HUES64 (cell line): ENCODE measurements around the gene PHLPP2.
A peak's percentile ranks its signal among the peaks of the same experiment; 100 is the strongest.

Source experiments
- H3K27ac ChIP-seq: 2 replicates; pipeline ENCODE4 v1.7.0; 2013; ENCODE audit warnings: low read depth, low read length, inconsistent platforms
- H3K27me3 ChIP-seq: 2 replicates; pipeline ENCODE4 v1.6.1; 2013; ENCODE audit warnings: mild to moderate bottlenecking, low read length; ENCODE audit not compliant: insufficient read depth
- H3K36me3 ChIP-seq: 2 replicates; pipeline ENCODE4 v1.6.1; 2013; ENCODE audit warnings: mild to moderate bottlenecking, low read length; ENCODE audit not compliant: insufficient read depth
- H3K4me1 ChIP-seq: 2 replicates; pipeline ENCODE4 v1.6.1; 2013; ENCODE audit warnings: mild to moderate bottlenecking, low read length, moderate library complexity; ENCODE audit not compliant: insufficient read depth
- H3K4me3 ChIP-seq: 2 replicates; pipeline ENCODE4 v1.5.1; 2013; ENCODE audit warnings: mild to moderate bottlenecking, low read length, moderate library complexity
- H3K9ac ChIP-seq: 2 replicates; pipeline ENCODE4 v1.6.1; 2013; ENCODE audit warnings: mild to moderate bottlenecking, low read depth, low read length
- H3K9me3 ChIP-seq: 2 replicates; pipeline ENCODE4 v1.6.1; 2013; ENCODE audit warnings: low read depth, low read length; ENCODE audit not compliant: insufficient read depth
- WGBS: fragments of 150-250, 120-280 bp; methylation state at CpG from one replicate; pipeline ENCODE4 v1.1.7; 2013; ENCODE audit warnings: missing lambda C conversion rate; 5-methylcytosine and 5-hydroxymethylcytosine counted together

PHLPP2 gene

DNA sequence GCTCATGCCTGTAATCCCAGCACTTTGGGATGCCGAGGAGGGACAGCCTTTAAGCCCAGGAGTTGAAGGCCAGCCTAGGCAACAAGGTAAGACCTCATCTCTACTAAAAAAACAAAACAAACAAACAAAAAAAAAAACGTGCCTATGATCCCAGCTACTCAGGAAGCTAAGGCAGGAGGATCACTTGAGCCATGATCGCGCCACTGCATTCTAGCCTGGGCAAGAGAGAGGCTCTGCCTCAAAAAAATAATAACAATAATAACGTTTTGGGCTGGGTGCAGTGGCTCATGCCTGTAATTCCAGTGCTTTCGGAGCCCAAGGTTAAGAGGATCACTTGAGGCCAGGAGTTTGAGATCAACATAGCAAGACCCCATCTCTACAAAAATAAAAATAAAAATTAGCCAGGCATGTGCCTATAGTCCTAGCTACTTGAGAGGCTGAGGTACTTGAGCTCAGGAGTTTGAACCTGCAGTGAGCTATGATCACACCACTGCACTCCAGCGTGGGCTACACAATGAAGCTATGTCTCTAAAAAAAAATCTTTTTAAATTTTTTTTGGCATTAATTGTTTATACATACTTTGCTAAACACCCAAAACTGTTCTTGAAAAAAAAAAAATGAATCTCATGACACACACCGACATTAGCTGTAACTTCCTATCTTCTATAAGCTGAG is 3.3 kb downstream of the PHLPP2 start:
- Histone ChIP-seq H3K27ac (no peak overlapping the region), H3K4me3 (no peak overlapping the region), H3K9me3 (no peaks in the 10 kb centered on the region), H3K27me3 (peaks cover 19% of the 10 kb centered on the region), H3K36me3 (no peaks in the 10 kb centered on the region; the same call in 1 of the 2 replicates), H3K9ac (no peak overlapping the region), H3K4me1 (peaks cover 17% of the 10 kb centered on the region)
- WGBS: 78% methylated on average over 8 of the region's 8 CpGs

DNA sequence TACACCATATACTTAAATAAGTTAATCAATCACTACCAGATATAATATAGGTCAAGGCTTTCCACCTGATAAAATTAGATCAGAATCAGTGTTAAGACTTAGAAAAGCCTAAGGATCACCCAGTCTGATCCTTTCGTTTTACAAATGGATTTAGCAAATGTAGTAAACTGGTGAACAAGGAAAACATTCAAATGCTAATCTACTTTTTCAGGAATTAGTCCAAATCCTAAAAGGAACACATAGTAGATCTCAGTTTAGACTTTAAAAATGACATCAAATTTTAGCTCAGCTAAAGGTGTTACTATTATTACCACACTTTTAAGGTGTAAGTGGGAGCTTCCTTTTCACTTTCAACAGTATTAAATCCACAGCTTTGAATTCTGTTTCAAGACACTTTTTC is 12.0 kb downstream of the PHLPP2 start:
- Histone ChIP-seq H3K4me3 (no peak overlapping the region), H3K9ac (no peak overlapping the region), H3K36me3 (peaks cover 15% of the 10 kb centered on the region), H3K9me3 (no peaks in the 10 kb centered on the region), H3K27me3 (no peaks in the 10 kb centered on the region), H3K27ac (peak overlapping the region; percentile 68), H3K4me1 (peaks cover 50% of the 10 kb centered on the region)
- no CpG with 5 or more reads among the region's 1 CpG for WGBS

DNA sequence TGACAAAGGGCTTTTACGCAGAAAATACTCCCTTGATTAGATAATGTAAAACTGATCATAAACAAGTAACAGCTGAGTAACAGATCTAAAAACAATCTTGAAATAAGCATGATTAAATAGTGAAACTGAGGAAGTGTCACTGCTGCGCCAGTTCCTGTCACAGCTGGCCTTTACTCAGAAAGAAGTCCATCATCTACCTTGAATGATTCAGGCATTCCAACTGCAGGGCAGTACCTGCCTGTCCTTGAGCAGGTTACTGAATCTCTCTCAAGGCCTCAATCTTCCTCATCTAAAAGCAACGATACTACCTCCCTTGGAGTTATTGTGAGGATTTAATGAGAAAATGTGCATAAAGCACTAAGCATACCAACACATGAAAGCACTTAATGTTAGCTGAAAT is 12.7 kb downstream of the PHLPP2 start:
- peak overlapping the region; percentile 68; the same call in 1 of the 2 replicates for H3K27ac ChIP-seq
- no peak overlapping the region for H3K9ac ChIP-seq
- peaks cover 15% of the 10 kb centered on the region for H3K36me3 ChIP-seq
- H3K4me1 ChIP-seq: peaks cover 54% of the 10 kb centered on the region
- 87% methylated on average over 2 of the region's 3 CpGs for WGBS
- H3K27me3 ChIP-seq: no peaks in the 10 kb centered on the region
- no peaks in the 10 kb centered on the region for H3K9me3 ChIP-seq
- no peak overlapping the region for H3K4me3 ChIP-seq

DNA sequence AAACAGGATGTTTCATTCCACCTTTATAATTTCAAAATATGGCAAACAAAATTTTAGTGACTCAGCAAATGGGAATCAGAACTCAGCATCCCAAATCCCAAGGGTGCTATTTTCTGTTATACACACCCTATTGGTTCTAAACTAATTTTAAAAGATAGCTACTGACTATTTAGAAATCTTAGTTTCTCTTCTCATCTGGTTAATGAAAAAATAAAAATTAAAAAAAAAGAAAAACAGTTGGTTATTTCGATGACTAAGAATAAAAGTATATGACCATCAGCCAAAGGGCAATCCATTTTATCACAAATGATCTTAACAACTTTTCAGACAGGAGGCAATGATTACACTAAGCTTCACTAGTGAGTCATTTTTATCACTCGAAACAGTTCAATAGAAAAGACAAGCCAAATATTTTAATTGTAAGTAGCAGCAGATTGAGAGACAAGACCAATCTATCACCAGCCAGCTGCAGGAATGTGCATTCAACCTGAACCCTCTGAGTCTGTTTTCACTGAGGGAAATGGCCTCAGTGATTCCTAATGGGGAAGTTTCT is 15.2 kb downstream of the PHLPP2 start:
- H3K9me3 ChIP-seq: no peaks in the 10 kb centered on the region
- 94% methylated on average over 2 of the region's 2 CpGs for WGBS
- no peak overlapping the region for H3K4me3 ChIP-seq
- H3K27me3 ChIP-seq: no peaks in the 10 kb centered on the region
- H3K4me1 ChIP-seq: peaks cover 71% of the 10 kb centered on the region
- no peak overlapping the region for H3K9ac ChIP-seq
- H3K36me3 ChIP-seq: peaks cover 13% of the 10 kb centered on the region
- H3K27ac ChIP-seq: no peak overlapping the region

DNA sequence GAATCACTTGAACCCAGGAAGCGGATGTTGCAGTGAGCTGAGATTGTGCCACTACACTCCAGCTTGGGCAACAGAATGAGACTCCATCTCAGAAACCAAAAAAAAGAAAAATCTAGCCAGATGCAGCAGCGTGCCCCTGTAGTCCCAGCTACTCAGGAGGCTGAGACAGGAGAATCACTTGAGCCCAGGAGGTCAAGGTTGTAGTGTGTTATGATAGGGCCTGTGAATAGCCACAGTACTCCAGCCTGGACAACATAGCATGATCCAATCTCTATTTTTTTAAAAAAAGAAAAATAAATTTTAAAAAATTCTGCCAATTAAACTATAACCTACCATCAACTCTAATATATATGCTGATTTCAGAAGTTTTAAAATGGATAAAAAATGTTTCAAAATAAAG is 15.8 kb downstream of the PHLPP2 start:
- H3K4me3 ChIP-seq: no peak overlapping the region
- peaks cover 10% of the 10 kb centered on the region for H3K36me3 ChIP-seq
- 97% methylated on average over 2 of the region's 2 CpGs for WGBS
- H3K9me3 ChIP-seq: no peaks in the 10 kb centered on the region
- H3K4me1 ChIP-seq: peaks cover 71% of the 10 kb centered on the region
- H3K27ac ChIP-seq: 0 out of 2 replicates have a peak overlapping the region, but pooled peaks have one; percentile 20
- H3K27me3 ChIP-seq: no peaks in the 10 kb centered on the region
- no peak overlapping the region for H3K9ac ChIP-seq

DNA sequence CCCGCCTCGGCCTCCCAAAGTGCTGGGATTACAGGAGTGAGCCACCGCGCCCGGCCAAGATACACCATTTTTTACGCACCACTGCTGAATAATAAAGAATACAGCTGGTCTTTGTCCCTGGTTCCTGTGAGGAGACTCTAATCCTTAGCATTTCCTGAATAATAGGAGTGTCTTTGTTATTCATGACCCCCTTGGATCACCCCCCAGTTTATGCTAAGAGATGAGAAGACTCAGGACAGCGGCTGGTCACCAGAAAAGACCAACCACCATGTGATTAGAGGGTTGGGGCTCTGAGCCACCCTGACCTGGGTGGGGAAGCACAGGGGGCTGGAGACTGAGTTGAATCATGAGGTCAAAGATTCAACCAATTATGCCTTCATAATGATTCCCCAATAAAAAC is 17.3 kb downstream of the PHLPP2 start:
- no peak overlapping the region for H3K4me3 ChIP-seq
- H3K27me3 ChIP-seq: no peaks in the 10 kb centered on the region
- peaks cover 6% of the 10 kb centered on the region; the same call in 1 of the 2 replicates for H3K36me3 ChIP-seq
- H3K27ac ChIP-seq: peak overlapping the region; percentile 70; the same call in 1 of the 2 replicates
- H3K9me3 ChIP-seq: no peaks in the 10 kb centered on the region
- 50% methylated on average over 7 of the region's 7 CpGs for WGBS
- peak overlapping the region; percentile 2; the same call in 1 of the 2 replicates for H3K9ac ChIP-seq
- peaks cover 56% of the 10 kb centered on the region for H3K4me1 ChIP-seq

DNA sequence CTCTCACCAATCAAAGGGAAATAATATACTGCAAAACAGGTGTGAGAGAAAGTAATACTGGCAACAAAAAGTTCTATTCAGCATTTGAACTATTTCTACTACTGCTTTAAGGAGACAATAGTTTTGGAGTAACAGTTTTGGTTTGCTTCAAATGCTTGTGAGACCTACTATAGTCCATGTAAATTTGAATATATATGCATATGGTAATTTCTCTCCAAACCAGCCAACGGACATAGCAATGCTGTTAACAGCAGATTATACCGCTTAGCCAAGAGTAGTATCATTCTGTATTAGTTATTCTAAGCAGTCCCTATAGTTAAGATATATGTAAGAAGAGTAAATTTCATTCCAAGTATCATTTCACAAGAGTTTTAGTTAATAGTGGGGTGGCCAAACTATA is 18.5 kb downstream of the PHLPP2 start:
- Histone ChIP-seq H3K4me1 (peaks cover 45% of the 10 kb centered on the region), H3K4me3 (no peak overlapping the region), H3K36me3 (peaks cover 18% of the 10 kb centered on the region), H3K27me3 (no peaks in the 10 kb centered on the region), H3K9me3 (no peaks in the 10 kb centered on the region), H3K9ac (no peak overlapping the region), H3K27ac (0 out of 2 replicates have a peak overlapping the region, but pooled peaks have one; percentile 4)
- WGBS: no CpG with 5 or more reads among the region's 2 CpGs

DNA sequence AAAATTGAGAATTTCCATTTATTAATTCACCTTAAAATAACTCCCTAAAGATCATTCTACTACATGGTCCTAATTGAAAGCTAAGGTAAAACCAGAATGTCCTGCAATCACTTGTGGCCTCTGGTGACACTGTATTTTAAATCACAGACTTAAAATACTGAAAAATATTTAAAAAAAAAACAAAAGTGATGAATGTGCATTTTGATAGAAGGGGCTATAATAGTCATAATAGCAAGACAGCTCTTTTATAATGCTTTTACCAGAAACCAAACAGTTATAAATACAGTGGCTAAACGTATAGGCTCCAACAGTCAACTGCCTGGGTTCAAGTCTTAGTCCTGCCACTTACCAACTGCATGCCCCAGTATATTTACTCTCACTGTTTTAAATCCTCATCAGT is 21.2 kb downstream of the PHLPP2 start:
- Histone ChIP-seq H3K36me3 (peaks cover 30% of the 10 kb centered on the region), H3K9ac (no peak overlapping the region), H3K27ac (no peak overlapping the region), H3K4me1 (peaks cover 27% of the 10 kb centered on the region), H3K9me3 (no peaks in the 10 kb centered on the region), H3K4me3 (no peak overlapping the region), H3K27me3 (no peaks in the 10 kb centered on the region)
- WGBS: 85% methylated on average over 1 of the region's 1 CpG

DNA sequence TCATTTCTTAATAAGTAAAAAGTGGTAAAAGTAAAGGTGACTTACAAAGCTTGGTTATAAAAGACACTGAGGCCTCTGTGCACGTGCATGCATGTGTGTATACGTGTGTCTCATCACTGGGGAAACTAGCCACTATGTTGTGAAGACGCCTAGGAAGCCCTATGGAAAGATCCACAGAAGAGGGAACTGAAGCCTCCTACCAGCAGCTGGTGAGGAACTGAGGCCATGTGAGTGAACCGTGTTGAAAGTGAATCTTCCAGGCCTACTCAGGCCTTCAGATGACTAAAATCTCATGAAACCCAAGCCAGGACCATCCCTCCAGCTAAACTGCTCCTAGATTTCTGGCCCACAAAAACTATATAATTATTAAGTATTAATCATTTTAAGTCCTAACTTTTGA is 23.7 kb downstream of the PHLPP2 start:
- Histone ChIP-seq H3K27me3 (no peaks in the 10 kb centered on the region), H3K27ac (no peak overlapping the region), H3K4me1 (peaks cover 8% of the 10 kb centered on the region; the same call in 1 of the 2 replicates), H3K36me3 (peaks cover 33% of the 10 kb centered on the region), H3K9ac (no peak overlapping the region), H3K4me3 (no peak overlapping the region), H3K9me3 (no peaks in the 10 kb centered on the region)
- WGBS: 91% methylated on average over 4 of the region's 4 CpGs

DNA sequence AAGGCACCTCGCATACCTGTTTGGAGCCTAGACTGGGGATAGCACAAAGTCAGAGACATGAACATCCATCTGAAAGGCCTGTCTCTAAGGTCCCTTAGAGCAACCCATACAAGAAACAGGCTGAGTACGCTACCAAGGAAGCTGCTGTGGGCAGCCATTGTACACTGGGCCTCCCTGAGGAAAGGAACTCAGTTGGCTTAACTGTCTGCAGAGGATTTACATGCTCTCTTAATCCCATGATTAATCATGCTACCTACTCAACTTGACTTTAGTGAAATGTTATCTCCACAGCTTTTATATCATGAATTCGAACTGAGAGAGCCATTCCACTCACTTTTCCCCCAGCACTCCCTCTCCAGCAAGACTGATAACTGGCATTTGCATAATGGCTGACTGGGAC is 26.0 kb downstream of the PHLPP2 start:
- H3K27me3 ChIP-seq: no peaks in the 10 kb centered on the region
- 92% methylated on average over 3 of the region's 3 CpGs for WGBS
- H3K9ac ChIP-seq: no peak overlapping the region
- H3K4me3 ChIP-seq: no peak overlapping the region
- no peaks in the 10 kb centered on the region for H3K9me3 ChIP-seq
- no peak overlapping the region for H3K27ac ChIP-seq
- H3K36me3 ChIP-seq: peaks cover 33% of the 10 kb centered on the region
- H3K4me1 ChIP-seq: no peaks in the 10 kb centered on the region

DNA sequence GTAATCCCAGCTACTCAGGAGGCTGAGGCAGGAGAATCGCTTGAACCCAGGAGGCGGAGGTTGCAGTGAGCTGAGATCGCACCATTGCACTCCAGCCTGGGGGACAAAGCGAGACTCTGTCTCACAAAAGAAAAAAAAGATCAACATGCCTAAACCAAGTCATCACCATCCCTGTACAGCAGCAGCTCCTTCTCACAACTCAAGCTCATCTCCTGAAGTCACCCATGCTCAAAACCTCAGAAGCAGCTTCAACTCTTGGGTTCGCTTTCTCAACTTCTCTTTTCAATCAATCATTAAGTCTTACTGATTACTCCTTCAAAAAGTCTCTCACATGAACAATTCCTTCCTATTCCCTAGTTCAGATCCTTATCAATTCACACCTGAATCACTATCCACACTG is 31.3 kb downstream of the PHLPP2 start:
- Histone ChIP-seq H3K27me3 (no peaks in the 10 kb centered on the region), H3K27ac (no peak overlapping the region), H3K9ac (no peak overlapping the region), H3K4me1 (no peaks in the 10 kb centered on the region), H3K4me3 (no peak overlapping the region), H3K9me3 (no peaks in the 10 kb centered on the region), H3K36me3 (peaks cover 30% of the 10 kb centered on the region)
- 97% methylated on average over 5 of the region's 5 CpGs for WGBS
